Panc1 (cell line): Measurements from ENCODE around the gene KCNH1. TPM values are rescaled to one million over a fixed set of nuclear protein-coding genes. Genes with fewer than 3 reads are reported as not detected.
"Not testable (repeated sequence)": the region's sequence is repeated elsewhere in the genome, so short reads cannot be mapped to it uniquely, and the experiment has no call there.

Experiments used
- ATAC-seq: fragments of 200-7000 bp; cut with Tn5 transposase; 2 replicates; pipeline ENCODE4 v1.9.1; 2020; ENCODE audit warnings: mild to moderate bottlenecking, moderate library complexity
- BruUV-seq: library from RNA; stranded (reverse); fragments of 400-500 nt; replicated peaks from 2 replicates; lab custom pipeline; 2021; lab: Mats Ljungman, UMichigan
- CTCF ChIA-PET: fragments of 300-600 bp; sonication (Branson Sonifier 250); formaldehyde crosslinking; loops from one replicate; lab custom pipeline; 2022; ENCODE audit warnings: antibody characterized with exemption; lab: Charles Lee
- POLR2A ChIA-PET: fragments of 300-600 bp; sonication (Branson Sonifier 250); formaldehyde crosslinking; loops from one replicate; lab custom pipeline; 2022; ENCODE audit warnings: antibody characterized with exemption; lab: Charles Lee
- DNase-seq: peaks from one replicate; pipeline ENCODE4 v3.0.0-alpha.2; 2010; ENCODE audit warnings: low read depth, low spot score
- H3K27ac ChIP-seq: 2 replicates; pipeline ENCODE4 v1.5.1; 2011; ENCODE audit warnings: mild to moderate bottlenecking, low read length, inconsistent platforms
- H3K27me3 ChIP-seq: fragments of 200-500 bp; sonication (Bioruptor generic); 2 replicates; pipeline ENCODE4 v1.6.0; 2014; ENCODE audit warnings: low read length, inconsistent platforms; ENCODE audit not compliant: control insufficient read depth, insufficient read depth
- H3K36me3 ChIP-seq: fragments of 200-500 bp; sonication (Bioruptor generic); 2 replicates; pipeline ENCODE4 v1.5.1; 2014; ENCODE audit warnings: inconsistent platforms, mild to moderate bottlenecking, low read length, moderate library complexity; ENCODE audit not compliant: control insufficient read depth, insufficient read depth
- H3K4me1 ChIP-seq: 2 replicates; pipeline ENCODE4 v1.5.1; 2011; ENCODE audit warnings: inconsistent platforms, mild to moderate bottlenecking, low read length, moderate library complexity; ENCODE audit not compliant: control insufficient read depth, insufficient read depth
- H3K4me3 ChIP-seq, 2 experiments: 2 replicates each; pipeline ENCODE4 v1.5.1; 2011 to 2012; ENCODE audit warnings: low read depth in 2 of 2, low read length in 2 of 2, mild to moderate bottlenecking in 2 of 2, inconsistent platforms in 1 of 2, moderate library complexity in 1 of 2
- H3K9me3 ChIP-seq: fragments of 200-500 bp; sonication (Bioruptor generic); 2 replicates; pipeline ENCODE4 v1.5.1; 2014; ENCODE audit warnings: low read depth, mild to moderate bottlenecking, inconsistent platforms, low read length, moderate library complexity; ENCODE audit not compliant: control insufficient read depth, insufficient read depth
- CTCF ChIP-seq: fragments of 450-650 bp; IDR thresholded peaks from 2 replicates; pipeline ENCODE4 v1.5.1; 2017; ENCODE audit warnings: mild to moderate bottlenecking
- POLR2AphosphoS5 ChIP-seq: IDR thresholded peaks from 2 replicates; pipeline ENCODE4 v1.6.1; 2012; ENCODE audit warnings: mild to moderate bottlenecking, low read depth, low read length, moderate library complexity
- SIN3A ChIP-seq: IDR thresholded peaks from 2 replicates; pipeline ENCODE4 v1.6.1; 2012; ENCODE audit warnings: low read depth, mild to moderate bottlenecking, low read length, moderate library complexity, borderline replicate concordance; ENCODE audit not compliant: insufficient read depth
- TCF7L2 ChIP-seq: IDR thresholded peaks from 2 replicates; pipeline ENCODE4 v1.6.1; 2011; ENCODE audit warnings: mild to moderate bottlenecking, low read depth, low read length, inconsistent platforms
- in situ Hi-C: cut with HindIII; loops from 2 replicates; pipeline ENCODE4 v1.10.0; 2016; ENCODE audit warnings: low sequenced_read_pairs, low pct_unique_long_range_greater_than_20kb
- intact Hi-C: fragments of 100-400 bp; cut with micrococcal nuclease; formaldehyde crosslinking; loops from one replicate; pipeline ENCODE4 v1.10.0; 2022; ENCODE audit not compliant: unreplicated experiment
- total RNA-seq: library from RNA; stranded (reverse); gene quantifications from one replicate; pipeline ENCODE4 v1.2.1, GENCODE V29; 2021; ENCODE audit not compliant: unreplicated experiment
- TF ChIP-seq, protein P1 (sequence below), 2 experiments: IDR thresholded peaks; 2 replicates each; pipeline ENCODE4 v1.6.1; 2011 to 2012; ENCODE audit warnings: low read depth in 2 of 2, control low read depth in 1 of 2, low read length in 1 of 2, mild to moderate bottlenecking in 1 of 2, moderate library complexity in 1 of 2; ENCODE audit not compliant: insufficient read depth in 1 of 2

Gene KCNH1
- total RNA-seq, 1 experiment from 2014 or later: not detected

- CTCF ChIA-PET: no interaction called here
- Histone ChIP-seq H3K36me3 (no peaks in the 10 kb centered on the region), H3K9me3 (no peaks in the 10 kb centered on the region), H3K4me3 (no peak overlapping the region), H3K27ac (no peak overlapping the region), H3K4me1 (no peaks in the 10 kb centered on the region), H3K27me3 (no peaks in the 10 kb centered on the region; the same call in 1 of the 2 replicates)
- no TSS peak for BruUV-seq
- in situ Hi-C loops (no loop called here), intact Hi-C loops (no loop called here)
- ATAC-seq: no peak
- POLR2A ChIA-PET: no interaction called here
- DNase-seq: no peak
- TF ChIP-seq SIN3A (no peak), TCF7L2 (no peak), POLR2AphosphoS5 (no peak), CTCF (no peak)
- TF ChIP-seq, protein P1, sequence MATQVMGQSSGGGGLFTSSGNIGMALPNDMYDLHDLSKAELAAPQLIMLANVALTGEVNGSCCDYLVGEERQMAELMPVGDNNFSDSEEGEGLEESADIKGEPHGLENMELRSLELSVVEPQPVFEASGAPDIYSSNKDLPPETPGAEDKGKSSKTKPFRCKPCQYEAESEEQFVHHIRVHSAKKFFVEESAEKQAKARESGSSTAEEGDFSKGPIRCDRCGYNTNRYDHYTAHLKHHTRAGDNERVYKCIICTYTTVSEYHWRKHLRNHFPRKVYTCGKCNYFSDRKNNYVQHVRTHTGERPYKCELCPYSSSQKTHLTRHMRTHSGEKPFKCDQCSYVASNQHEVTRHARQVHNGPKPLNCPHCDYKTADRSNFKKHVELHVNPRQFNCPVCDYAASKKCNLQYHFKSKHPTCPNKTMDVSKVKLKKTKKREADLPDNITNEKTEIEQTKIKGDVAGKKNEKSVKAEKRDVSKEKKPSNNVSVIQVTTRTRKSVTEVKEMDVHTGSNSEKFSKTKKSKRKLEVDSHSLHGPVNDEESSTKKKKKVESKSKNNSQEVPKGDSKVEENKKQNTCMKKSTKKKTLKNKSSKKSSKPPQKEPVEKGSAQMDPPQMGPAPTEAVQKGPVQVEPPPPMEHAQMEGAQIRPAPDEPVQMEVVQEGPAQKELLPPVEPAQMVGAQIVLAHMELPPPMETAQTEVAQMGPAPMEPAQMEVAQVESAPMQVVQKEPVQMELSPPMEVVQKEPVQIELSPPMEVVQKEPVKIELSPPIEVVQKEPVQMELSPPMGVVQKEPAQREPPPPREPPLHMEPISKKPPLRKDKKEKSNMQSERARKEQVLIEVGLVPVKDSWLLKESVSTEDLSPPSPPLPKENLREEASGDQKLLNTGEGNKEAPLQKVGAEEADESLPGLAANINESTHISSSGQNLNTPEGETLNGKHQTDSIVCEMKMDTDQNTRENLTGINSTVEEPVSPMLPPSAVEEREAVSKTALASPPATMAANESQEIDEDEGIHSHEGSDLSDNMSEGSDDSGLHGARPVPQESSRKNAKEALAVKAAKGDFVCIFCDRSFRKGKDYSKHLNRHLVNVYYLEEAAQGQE (IDR thresholded peaks at IDR 0.05; ENCODE audit: insufficient read depth in 1 of 2, low read depth in 2 of 2, low read length in 1 of 2): no peak
These were observed 45.8 kb downstream of the KCNH1 start for GRCh38 chr1:211088156-211088555.

DNA sequence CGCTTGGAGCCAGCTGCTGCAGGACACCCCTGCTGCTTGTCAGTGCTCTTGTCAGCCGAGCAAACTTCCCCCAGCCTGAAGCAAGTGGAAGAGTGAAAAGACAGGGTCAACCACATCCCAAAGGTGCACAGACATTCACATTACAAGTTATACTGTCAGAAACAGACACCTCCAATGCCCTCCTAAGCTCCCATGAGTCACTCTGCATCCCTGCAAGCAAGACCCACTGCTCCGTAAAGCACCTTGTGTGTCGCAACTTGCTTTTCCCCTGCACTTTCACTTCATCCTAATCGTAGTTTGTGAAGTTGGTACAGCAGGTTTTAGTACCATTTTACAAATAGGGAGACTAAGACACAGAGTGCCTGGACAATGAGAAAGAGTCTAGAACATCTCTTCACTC, 51.1 kb downstream of the KCNH1 start:
- TF ChIP-seq, protein P1 (IDR thresholded peaks at IDR 0.05; ENCODE audit: insufficient read depth in 1 of 2, low read depth in 2 of 2, low read length in 1 of 2): no peak
- TF ChIP-seq SIN3A (no peak), CTCF (no peak), TCF7L2 (no peak), POLR2AphosphoS5 (no peak)
- H3K27me3 ChIP-seq: no peaks in the 10 kb centered on the region
- intact Hi-C loops: no loop called here
- no peaks in the 10 kb centered on the region for H3K36me3 ChIP-seq
- ChIA-PET POLR2A (no interaction called here), CTCF (no interaction called here)
- no peak overlapping the region for H3K27ac ChIP-seq
- no peaks in the 10 kb centered on the region for H3K9me3 ChIP-seq
- in situ Hi-C loops: no loop called here
- peak overlapping the region; percentile 12 to 13; a peak in 3 of 4 replicates for H3K4me3 ChIP-seq
- no peak for DNase-seq
- peak; percentile 68 for ATAC-seq
- peaks cover 2% of the 10 kb centered on the region; the same call in 1 of the 2 replicates for H3K4me1 ChIP-seq
- no TSS peak for BruUV-seq

- BruUV-seq, in situ Hi-C loops, DNase-seq, POLR2A ChIA-PET, ATAC-seq, H3K4me1 ChIP-seq, H3K4me3 ChIP-seq, H3K27me3 ChIP-seq, CTCF ChIA-PET, intact Hi-C loops, H3K9me3 ChIP-seq, H3K27ac ChIP-seq, H3K36me3 ChIP-seq: not testable (repeated sequence)
These were observed 52.5 kb downstream of the KCNH1 start for GRCh38 chr1:211081447-211081846.
